HFF-Myc (cell line): ENCODE data around the gene TBX20.

ENCODE experiments used
- DNase-seq: peaks from one replicate; pipeline ENCODE4 v3.0.0-alpha.2; 2011; ENCODE audit warnings: low read depth; ENCODE audit errors: extremely low read depth
- H3K4me3 ChIP-seq: replicated peaks from 2 replicates; pipeline ENCODE4 v1.5.1; 2011; ENCODE audit warnings: low read depth, mild to moderate bottlenecking, control low read depth, low read length
- CTCF ChIP-seq: IDR thresholded peaks from 2 replicates; pipeline ENCODE4 v1.5.1; 2012; ENCODE audit warnings: mild to moderate bottlenecking, low read depth, low read length, control low read depth; ENCODE audit errors: missing control alignments

Gene TBX20

GRCh38 chr7:35251606-35252310, 2.1 kb downstream of the TBX20 start:
- no peak for DNase-seq

GRCh38 chr7:35250941-35251340, 3.0 kb downstream of the TBX20 start:
- no peak overlapping the region for H3K4me3 ChIP-seq
- TF ChIP-seq CTCF, result no peak
- no peak for DNase-seq

More at GRCh38 chr7:35251606-35252310, 2.1 kb downstream of the TBX20 start:
- no peak for TF ChIP-seq CTCF
- no peak overlapping the region for H3K4me3 ChIP-seq

DNA sequence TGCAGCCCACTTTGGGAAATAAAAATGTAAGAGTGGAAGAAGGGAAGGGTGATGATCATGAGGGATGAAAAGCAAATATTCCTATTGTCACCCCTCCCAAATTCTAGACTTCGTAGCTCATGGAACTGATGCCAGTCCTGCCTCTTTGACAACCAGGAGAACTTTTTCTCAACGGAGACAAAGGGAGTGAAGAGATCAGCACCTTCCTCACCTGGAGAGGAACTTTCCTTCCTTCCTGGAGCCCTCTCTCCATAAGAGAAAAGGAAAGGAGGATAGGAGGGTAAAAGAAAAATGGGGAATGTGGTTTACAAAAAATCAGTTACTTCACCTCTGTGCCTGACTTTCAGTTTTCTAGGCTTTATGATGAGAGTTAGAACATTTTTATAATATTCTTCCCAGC, 3.4 kb downstream of the TBX20 start:
- H3K4me3 ChIP-seq, result no peak overlapping the region
- no peak for DNase-seq
- no peak for TF ChIP-seq CTCF

DNA sequence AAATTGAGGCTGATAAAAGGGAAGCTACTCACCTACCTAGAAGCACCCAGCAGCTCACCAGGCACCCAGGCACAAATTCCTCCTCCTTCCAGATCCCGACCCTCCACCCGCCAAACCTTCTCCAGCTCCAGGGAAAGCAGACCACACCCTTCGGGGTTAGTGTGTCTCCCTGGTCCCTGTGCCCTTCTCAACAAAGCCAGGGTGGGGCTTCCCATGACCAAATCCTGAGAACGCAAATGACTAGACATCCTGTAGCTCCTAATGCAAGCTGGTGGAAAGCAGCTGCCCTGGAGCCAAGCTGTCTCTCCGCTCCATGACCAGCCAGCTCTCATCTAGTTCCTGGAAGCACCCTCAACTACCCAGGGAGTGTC, 4.4 kb downstream of the TBX20 start:
- H3K4me3 ChIP-seq, result no peak overlapping the region

DNA sequence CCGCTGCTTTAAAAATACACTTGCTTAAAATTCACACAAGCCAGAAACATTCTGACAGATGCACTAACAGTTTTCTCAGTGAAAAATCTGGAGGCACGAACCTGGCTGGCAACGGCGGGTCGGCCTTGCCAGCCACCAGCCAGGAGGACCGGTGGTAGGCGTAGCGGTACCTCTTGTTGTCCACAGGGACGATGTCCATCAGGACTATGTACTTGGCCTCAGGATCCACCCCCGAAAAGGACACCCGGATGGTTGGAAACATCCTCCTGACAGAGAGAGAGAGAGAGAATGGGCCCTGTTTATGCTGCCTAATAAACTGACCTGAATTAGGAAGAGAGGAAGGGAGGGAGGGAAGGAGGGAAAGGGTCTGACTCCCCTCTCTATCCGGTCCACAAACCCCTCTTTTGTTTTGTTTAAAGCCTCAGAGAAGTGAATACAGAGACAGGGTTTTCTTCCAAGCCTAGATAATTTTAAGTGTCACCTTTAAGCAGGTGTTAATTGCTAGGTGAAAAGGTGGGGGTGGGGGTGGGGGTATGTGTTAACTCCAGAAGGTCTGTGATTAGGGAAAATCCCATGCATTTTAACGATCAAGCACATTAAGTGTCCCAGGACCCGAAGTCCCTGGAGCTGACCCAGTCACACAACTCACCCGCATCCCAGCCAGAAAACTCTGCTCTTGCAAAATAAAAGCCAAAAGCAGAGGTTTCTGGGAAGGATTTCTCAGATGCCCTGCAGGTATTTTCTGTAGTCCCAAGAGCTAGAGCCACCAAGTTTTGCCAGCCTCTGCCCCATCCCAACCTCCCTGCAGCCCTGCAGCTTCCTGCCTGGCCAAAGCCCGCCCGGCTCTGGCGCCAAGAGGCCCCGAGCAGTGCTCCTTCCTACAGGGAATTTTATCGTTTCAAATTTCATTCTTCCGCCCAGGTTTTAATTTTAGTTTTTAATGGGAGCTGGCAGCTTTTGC, 5.0 kb downstream of the TBX20 start:
- no peak for DNase-seq
- TF ChIP-seq CTCF, result no peak
- no peak overlapping the region for H3K4me3 ChIP-seq

More for the DNA sequence above, 4.4 kb downstream of the TBX20 start:
- no peak for TF ChIP-seq CTCF
- no peak for DNase-seq

DNA sequence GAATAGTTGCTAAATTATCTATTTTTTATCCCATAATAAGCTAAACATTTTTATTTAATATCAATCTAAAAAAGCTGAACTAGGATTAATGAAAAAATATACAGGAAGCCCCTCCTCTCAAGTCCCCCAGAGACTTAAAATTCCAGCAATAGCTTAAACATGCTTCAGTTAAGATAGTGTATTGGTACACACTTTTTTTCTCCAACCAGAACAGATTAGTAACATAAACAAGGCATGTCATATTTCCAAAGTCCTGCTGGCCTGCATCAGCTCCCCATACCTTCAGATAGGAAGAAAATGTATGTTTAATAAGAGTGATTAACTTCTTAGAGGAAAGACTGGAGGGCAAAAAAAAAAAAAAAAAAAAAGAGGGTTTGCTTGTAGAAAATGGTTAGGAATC, 7.1 kb downstream of the TBX20 start:
- TF ChIP-seq CTCF, result no peak
- DNase-seq, result no peak

More for the DNA sequence above, 7.1 kb downstream of the TBX20 start:
- no peak overlapping the region for H3K4me3 ChIP-seq
